Transverse colon (tissue), 4 donors: ENCODE results near the gene VPREB3. TPM values are rescaled to one million over a fixed set of nuclear protein-coding genes. Genes with fewer than 3 reads are reported as not detected.

Experiments
- DNase-seq: peaks from one replicate; pipeline ENCODE4 v3.0.0-alpha.2; 2019
- H3K27ac ChIP-seq, 4 donors: fragments of 200-600 bp; sonication (generic); 2 replicates each; pipeline ENCODE4 v1.5.1; 2016 to 2018; ENCODE audit warnings: inconsistent platforms in 4 of 4
- H3K27me3 ChIP-seq: fragments of 200-600 bp; sonication (generic); 2 replicates; pipeline ENCODE4 v1.5.1; 2017; ENCODE audit warnings: inconsistent platforms
- H3K36me3 ChIP-seq, 4 donors: fragments of 200-600 bp; sonication (generic); 2 replicates each; pipeline ENCODE4 v1.5.1; 2017 to 2019; ENCODE audit warnings: inconsistent platforms in 4 of 4
- H3K4me1 ChIP-seq, 4 donors: fragments of 200-600 bp; sonication (generic); 2 replicates each; pipeline ENCODE4 v1.5.1; 2017 to 2020; ENCODE audit warnings: inconsistent platforms in 4 of 4
- H3K4me3 ChIP-seq, 4 donors: fragments of 200-600 bp; sonication (generic); 1 replicate in 1 of 4; 2 replicates in 3 of 4; pipeline versions ENCODE4 v1.5.1 to v1.6.1; 2017 to 2019; ENCODE audit warnings: inconsistent platforms in 4 of 4
- H3K9me3 ChIP-seq, 2 donors: fragments of 200-600 bp; sonication (generic); 2 replicates each; pipeline ENCODE4 v1.5.1; 2017 to 2019; ENCODE audit warnings: inconsistent platforms in 2 of 2
- CTCF ChIP-seq, 5 experiments: fragments of 200-600 bp in 3 of 5; fragments of 450-650 bp in 2 of 5; sonication (generic) in 3 of 5; IDR thresholded peaks; 1 replicate in 2 of 5; 2 replicates in 3 of 5; pipeline ENCODE4 v1.5.1; 2016 to 2017; ENCODE audit warnings: antibody characterized with exemption in 5 of 5, inconsistent platforms in 3 of 5, mild to moderate bottlenecking in 2 of 5, moderate library complexity in 1 of 5
- EP300 ChIP-seq: sonication (generic); formaldehyde crosslinking; IDR thresholded peaks from one replicate; pipeline ENCODE4 v1.6.1; 2017; ENCODE audit warnings: antibody characterized with exemption, low read depth
- POLR2A ChIP-seq: fragments of 450-650 bp; IDR thresholded peaks from one replicate; pipeline ENCODE4 v1.6.1; 2016; ENCODE audit warnings: antibody characterized with exemption, mild to moderate bottlenecking, moderate library complexity
- POLR2AphosphoS5 ChIP-seq, 3 donors: sonication (generic); formaldehyde crosslinking; IDR thresholded peaks; one replicate each; pipeline ENCODE4 v1.6.1; 2016; ENCODE audit warnings: antibody characterized with exemption in 3 of 3
- WGBS, 2 donors: methylation state at CpG; one replicate each; pipeline ENCODE4 v1.1.5; 2018; ENCODE audit warnings: low coverage in 1 of 2; 5-methylcytosine and 5-hydroxymethylcytosine counted together
- in situ Hi-C, 4 donors: fragments of 200-750 bp; cut with MboI; loops; one replicate each; pipeline versions ENCODE4 v1.15.0 to v1.15.1; 2017; ENCODE audit warnings: low sequenced_read_pairs in 3 of 4, low pct_ligation_motif_present in 1 of 4, low pct_unique_long_range_greater_than_20kb in 1 of 4
- intact Hi-C: fragments of 100-400 bp; cut with DNase I; formaldehyde crosslinking; loops from one replicate; pipeline ENCODE4 v1.15.1; 2023; ENCODE audit warnings: low total_unique reads
- total RNA-seq, 4 donors: library from RNA; depleted of rRNA; stranded (reverse); fragments of >200 nt; gene quantifications; one replicate each; pipeline ENCODE4 v1.1.0, GENCODE V29; 2016

Gene VPREB3
- total RNA-seq, 4 donors from 2014 or later = 2.6 to 5.4 TPM; not detected in 2

GRCh38 chr22:23764899-23765881, 11.0 kb upstream of the VPREB3 start:
- intact Hi-C loops (no loop called here), in situ Hi-C loops (no loop called here)
- TF ChIP-seq POLR2A (no peak), POLR2AphosphoS5 (IDR thresholded peaks at IDR 0.05) (no peak), CTCF (IDR thresholded peaks at IDR 0.05) (no peak), EP300 (no peak)
- no peak for DNase-seq
- no peaks in the 10 kb centered on the region for H3K36me3 ChIP-seq
- 90% methylated on average over 9 of the region's 9 CpGs; no CpG with 5 or more reads in 1 of the 2 donors for WGBS, 2 donors
- no peak overlapping the region for H3K4me3 ChIP-seq
- H3K27ac ChIP-seq = no peak overlapping the region
- H3K4me1 ChIP-seq = peaks cover 13 to 51% (median 27%) of the 10 kb centered on the region in 4 donors
- H3K9me3 ChIP-seq = no peaks in the 10 kb centered on the region
- H3K27me3 ChIP-seq = no peaks in the 10 kb centered on the region

GRCh38 chr22:23763954-23764353, 9.7 kb upstream of the VPREB3 start:
- Histone ChIP-seq H3K27me3 (no peaks in the 10 kb centered on the region), H3K36me3 (no peaks in the 10 kb centered on the region), H3K4me1 (peaks cover 9 to 47% (median 27%) of the 10 kb centered on the region in 4 donors), H3K4me3 (peak overlapping the region in 1 of 4 donors; percentile 22), H3K9me3 (no peaks in the 10 kb centered on the region), H3K27ac (no peak overlapping the region)
- intact Hi-C loops = no loop called here
- DNase-seq = no peak
- TF ChIP-seq CTCF (IDR thresholded peaks at IDR 0.05) (no peak), EP300 (no peak), POLR2A (no peak), POLR2AphosphoS5 (IDR thresholded peaks at IDR 0.05) (no peak)
- WGBS, 2 donors = 76% methylated on average over 7 of the region's 7 CpGs; no CpG with 5 or more reads in 1 of the 2 donors
- in situ Hi-C loops = no loop called here

DNA sequence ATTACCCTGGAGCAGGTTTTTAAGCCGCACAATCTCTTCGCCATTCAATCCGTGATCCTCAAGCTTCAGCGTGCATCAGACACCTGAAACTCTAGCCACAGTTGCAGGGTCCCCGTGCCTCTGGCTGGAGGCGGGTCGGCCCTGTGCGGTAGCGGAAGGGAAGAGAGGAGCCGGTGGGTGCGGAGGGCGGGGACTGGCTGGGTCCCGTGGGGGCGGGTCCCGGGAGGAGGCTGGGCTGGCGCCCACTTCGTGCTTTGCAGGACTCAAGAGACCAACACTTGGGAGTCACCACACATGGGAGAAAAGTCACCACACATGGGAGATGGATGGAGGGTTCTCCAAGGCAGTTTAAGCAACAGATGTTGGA, 9.3 kb upstream of the VPREB3 start:
- intact Hi-C loops (no loop called here), in situ Hi-C loops (no loop called here)
- Histone ChIP-seq H3K4me3 (peak overlapping the region in 1 of 4 donors; percentile 22), H3K27me3 (no peaks in the 10 kb centered on the region), H3K9me3 (no peaks in the 10 kb centered on the region), H3K36me3 (no peaks in the 10 kb centered on the region), H3K27ac (no peak overlapping the region), H3K4me1 (peaks cover 6 to 43% (median 24%) of the 10 kb centered on the region in 4 donors)
- WGBS, 2 donors = 56 to 82% methylated on average over 7 to 17 of the region's 17 CpGs
- TF ChIP-seq CTCF (IDR thresholded peaks at IDR 0.05) (no peak), POLR2A (no peak), POLR2AphosphoS5 (IDR thresholded peaks at IDR 0.05) (no peak), EP300 (no peak)
- no peak for DNase-seq

GRCh38 chr22:23762842-23763578, 8.8 kb upstream of the VPREB3 start, which contains the start of gene C22orf15:
Gene C22orf15 (plus strand): TSS chr22:23762990. CDS start chr22:23763307, 317 bp downstream.
- WGBS, 2 donors = 56% methylated on average over 9 to 23 of the region's 23 CpGs
- peak within 1 kb of the TSS in 1 of 4 donors; percentile 22 for H3K4me3 ChIP-seq

More at GRCh38 chr22:23762842-23763578, 8.8 kb upstream of the VPREB3 start, which contains the start of gene C22orf15:
- intact Hi-C loops = no loop called here
- no peaks in the 10 kb centered on the region for H3K9me3 ChIP-seq
- no peak within 1 kb of the TSS for H3K27ac ChIP-seq
- DNase-seq = no peak
- H3K27me3 ChIP-seq = no peaks in the 10 kb centered on the region
- H3K36me3 ChIP-seq = no peaks in the 10 kb centered on the region
- in situ Hi-C loops = no loop called here
- peaks cover 4 to 40% (median 19%) of the 10 kb centered on the region in 4 donors for H3K4me1 ChIP-seq
- TF ChIP-seq POLR2A = no peak
- TF ChIP-seq POLR2AphosphoS5 (IDR thresholded peaks at IDR 0.05) = no peak
- TF ChIP-seq CTCF (IDR thresholded peaks at IDR 0.05) = no peak
- TF ChIP-seq EP300 = no peak
